Activated CD8-positive, alpha-beta T cell treated with anti-CD3 and anti-CD28 coated beads for 36 hours (primary cell): ENCODE data around the gene FGF3. TPM values are rescaled to one million over a fixed set of nuclear protein-coding genes. Genes with fewer than 3 reads are reported as not detected.

Experiments used
- ATAC-seq: fragments of 200-7000 bp; cut with Tn5 transposase; one replicate; pipeline ENCODE4 v1.10.0; 2021; ENCODE audit warnings: mild to moderate bottlenecking, moderate library complexity
- CTCF ChIA-PET: fragments of 350-600 bp; sonication (Branson Sonifier 250); formaldehyde crosslinking; loops from one replicate; lab custom pipeline; 2021; ENCODE audit warnings: antibody characterized with exemption; lab: Charles Lee
- POLR2A ChIA-PET: fragments of 350-600 bp; sonication (Branson Sonifier 250); formaldehyde crosslinking; loops from one replicate; lab custom pipeline; 2021; ENCODE audit warnings: antibody characterized with exemption; lab: Charles Lee
- DNase-seq: peaks from one replicate; pipeline ENCODE4 v3.0.0-alpha.2; 2020
- H3K27ac Mint-ChIP-seq: one replicate; pipeline ENCODE4 v1.8.0; 2021; ENCODE audit warnings: mild to moderate bottlenecking, mixed read lengths
- H3K27me3 Mint-ChIP-seq: one replicate; pipeline ENCODE4 v1.8.0; 2021; ENCODE audit warnings: mixed read lengths
- H3K36me3 Mint-ChIP-seq: one replicate; pipeline ENCODE4 v1.8.0; 2021; ENCODE audit warnings: low read depth, mixed read lengths
- H3K4me1 Mint-ChIP-seq: one replicate; pipeline ENCODE4 v1.8.0; 2021; ENCODE audit warnings: low read depth, mixed read lengths
- H3K4me3 Mint-ChIP-seq: one replicate; pipeline ENCODE4 v1.8.0; 2021; ENCODE audit warnings: mild to moderate bottlenecking, moderate library complexity, mixed read lengths
- H3K9me3 Mint-ChIP-seq: one replicate; pipeline ENCODE4 v1.8.0; 2021; ENCODE audit warnings: mixed read lengths
- intact Hi-C: fragments of 100-400 bp; cut with micrococcal nuclease; formaldehyde crosslinking; loops from one replicate; pipeline ENCODE4 v1.10.0; 2022
- total RNA-seq, 2 experiments: library from RNA; stranded (reverse); gene quantifications; one replicate each; pipeline ENCODE4 v1.2.3, GENCODE V29; 2021
- TF ChIP-seq, protein P1 (sequence below): fragments of 200-600 bp; IDR thresholded peaks from one replicate; pipeline ENCODE4 v1.8.0; 2022; ENCODE audit warnings: antibody characterized with exemption, mild to moderate bottlenecking

The FGF3 gene
- total RNA-seq, 2 experiments from 2014 or later: not detected

DNA sequence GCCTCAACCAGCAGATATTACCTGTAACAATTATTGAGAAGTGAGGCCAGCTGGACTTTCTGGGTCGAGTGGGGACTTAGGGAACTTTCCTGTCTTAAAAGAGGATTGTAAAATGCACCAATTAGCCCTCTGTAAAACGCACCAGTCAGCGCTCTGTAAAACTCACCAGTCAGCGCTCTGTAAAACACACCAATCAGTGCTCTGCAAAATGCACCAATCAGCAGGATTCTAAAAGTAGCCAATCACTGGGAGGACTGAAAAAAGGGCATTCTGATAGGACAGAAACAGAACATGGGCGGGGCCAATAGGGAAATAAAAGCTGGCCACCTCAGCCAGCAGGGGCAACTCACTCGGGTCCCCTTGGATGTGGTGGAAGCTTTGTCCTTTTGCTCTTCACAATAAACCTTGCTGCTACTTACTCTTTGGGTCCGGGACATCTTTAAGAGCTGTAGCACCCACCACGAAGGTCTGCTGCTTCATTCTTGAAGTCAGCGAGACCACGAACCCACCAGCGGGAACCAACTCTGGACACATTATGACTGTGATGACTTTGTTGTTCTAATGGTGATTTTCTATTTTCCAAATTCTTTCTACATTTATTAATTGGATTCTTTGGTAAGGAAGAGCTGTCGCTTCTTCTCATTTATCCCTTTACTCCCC lies 40.2 kb upstream of the FGF3 start:
- POLR2A ChIA-PET: interaction anchor here (0.7 kb wide), 1 partner anchor 17 kb away, joined by 4 read pairs; no protein-coding TSS in a partner anchor
- CTCF ChIA-PET: no interaction called here
- Mint-ChIP-seq H3K9me3 (no peaks in the 10 kb centered on the region), H3K27me3 (peaks cover 26% of the 10 kb centered on the region), H3K4me3 (no peak overlapping the region), H3K27ac (no peak overlapping the region), H3K36me3 (no peaks in the 10 kb centered on the region), H3K4me1 (no peaks in the 10 kb centered on the region)
- ATAC-seq (no peak), DNase-seq (no peak)
- TF ChIP-seq, protein P1, sequence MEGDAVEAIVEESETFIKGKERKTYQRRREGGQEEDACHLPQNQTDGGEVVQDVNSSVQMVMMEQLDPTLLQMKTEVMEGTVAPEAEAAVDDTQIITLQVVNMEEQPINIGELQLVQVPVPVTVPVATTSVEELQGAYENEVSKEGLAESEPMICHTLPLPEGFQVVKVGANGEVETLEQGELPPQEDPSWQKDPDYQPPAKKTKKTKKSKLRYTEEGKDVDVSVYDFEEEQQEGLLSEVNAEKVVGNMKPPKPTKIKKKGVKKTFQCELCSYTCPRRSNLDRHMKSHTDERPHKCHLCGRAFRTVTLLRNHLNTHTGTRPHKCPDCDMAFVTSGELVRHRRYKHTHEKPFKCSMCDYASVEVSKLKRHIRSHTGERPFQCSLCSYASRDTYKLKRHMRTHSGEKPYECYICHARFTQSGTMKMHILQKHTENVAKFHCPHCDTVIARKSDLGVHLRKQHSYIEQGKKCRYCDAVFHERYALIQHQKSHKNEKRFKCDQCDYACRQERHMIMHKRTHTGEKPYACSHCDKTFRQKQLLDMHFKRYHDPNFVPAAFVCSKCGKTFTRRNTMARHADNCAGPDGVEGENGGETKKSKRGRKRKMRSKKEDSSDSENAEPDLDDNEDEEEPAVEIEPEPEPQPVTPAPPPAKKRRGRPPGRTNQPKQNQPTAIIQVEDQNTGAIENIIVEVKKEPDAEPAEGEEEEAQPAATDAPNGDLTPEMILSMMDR: no peak
- intact Hi-C loops: no loop called here

DNA sequence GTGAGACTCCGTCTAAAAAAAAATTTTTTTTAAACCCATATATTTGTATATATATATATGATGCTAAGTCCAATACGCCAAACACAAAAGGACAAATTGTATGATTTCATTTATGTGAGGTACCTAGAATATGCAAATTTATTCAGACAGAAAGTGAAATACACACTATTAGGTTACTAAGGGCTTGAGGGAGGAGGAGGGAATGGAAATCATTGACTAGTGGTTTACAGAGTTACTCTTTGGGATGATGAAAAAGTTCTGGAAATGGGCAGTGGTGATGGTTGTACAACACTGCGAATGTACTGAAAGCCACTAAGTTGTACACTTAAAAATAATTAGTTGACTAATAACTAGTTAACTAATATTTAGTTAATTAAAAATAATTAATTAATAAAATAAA lies 36.2 kb upstream of the FGF3 start:
- intact Hi-C loops: no loop called here
- DNase-seq (no peak), ATAC-seq (no peak)
- ChIA-PET CTCF (no interaction called here), POLR2A (no interaction called here)
- H3K4me3 Mint-ChIP-seq: no peak overlapping the region
- no peaks in the 10 kb centered on the region for H3K9me3 Mint-ChIP-seq
- no peaks in the 10 kb centered on the region for H3K36me3 Mint-ChIP-seq
- TF ChIP-seq, protein P1: no peak
- H3K4me1 Mint-ChIP-seq: no peaks in the 10 kb centered on the region
- peaks cover 33% of the 10 kb centered on the region for H3K27me3 Mint-ChIP-seq
- no peak overlapping the region for H3K27ac Mint-ChIP-seq

DNA sequence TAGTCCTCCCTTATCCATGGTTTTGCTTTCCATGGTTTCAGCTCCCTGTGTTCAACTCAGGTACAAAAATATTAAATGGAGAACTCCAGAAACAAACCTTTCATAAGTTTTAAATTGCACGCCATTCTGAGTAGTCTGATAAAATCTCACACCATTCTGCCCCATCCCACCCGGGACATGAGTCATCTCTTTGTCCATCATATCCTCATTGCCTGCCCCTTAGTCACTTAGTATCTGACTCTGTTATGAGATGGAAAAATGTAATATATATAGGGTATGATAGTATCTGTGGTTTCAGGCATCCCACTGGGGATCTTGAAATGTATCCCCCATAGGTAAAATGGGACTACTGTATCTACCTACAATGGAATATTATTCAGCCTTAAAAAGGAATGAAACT lies 35.5 kb upstream of the FGF3 start:
- Mint-ChIP-seq H3K27me3 (peaks cover 28% of the 10 kb centered on the region), H3K27ac (no peak overlapping the region), H3K36me3 (no peaks in the 10 kb centered on the region), H3K4me3 (no peak overlapping the region), H3K9me3 (no peaks in the 10 kb centered on the region), H3K4me1 (no peaks in the 10 kb centered on the region)
- POLR2A ChIA-PET: no interaction called here
- CTCF ChIA-PET: no interaction called here
- intact Hi-C loops: no loop called here
- ATAC-seq (no peak), DNase-seq (no peak)
- TF ChIP-seq, protein P1: no peak

DNA sequence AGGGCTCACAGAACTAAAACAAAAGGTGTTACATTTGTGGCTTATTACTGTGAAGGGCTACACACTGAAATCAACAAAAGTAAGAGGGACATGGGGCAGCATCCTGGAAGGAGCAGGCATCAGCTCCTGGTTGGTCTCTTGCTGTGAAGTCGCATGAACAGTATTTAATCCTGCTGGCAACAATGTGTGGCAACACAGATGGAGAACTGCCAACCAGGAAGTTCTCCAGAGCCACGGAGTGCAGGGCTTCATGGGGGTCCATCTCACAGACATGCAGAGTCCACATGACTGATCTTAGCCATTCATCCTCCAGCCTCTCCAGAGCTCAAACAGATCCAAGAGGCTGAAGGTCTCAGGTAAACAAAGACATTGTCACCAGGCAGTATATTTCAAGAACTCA lies 32.8 kb upstream of the FGF3 start:
- peaks cover 2% of the 10 kb centered on the region for H3K9me3 Mint-ChIP-seq
- CTCF ChIA-PET: no interaction called here
- intact Hi-C loops: no loop called here

DNA sequence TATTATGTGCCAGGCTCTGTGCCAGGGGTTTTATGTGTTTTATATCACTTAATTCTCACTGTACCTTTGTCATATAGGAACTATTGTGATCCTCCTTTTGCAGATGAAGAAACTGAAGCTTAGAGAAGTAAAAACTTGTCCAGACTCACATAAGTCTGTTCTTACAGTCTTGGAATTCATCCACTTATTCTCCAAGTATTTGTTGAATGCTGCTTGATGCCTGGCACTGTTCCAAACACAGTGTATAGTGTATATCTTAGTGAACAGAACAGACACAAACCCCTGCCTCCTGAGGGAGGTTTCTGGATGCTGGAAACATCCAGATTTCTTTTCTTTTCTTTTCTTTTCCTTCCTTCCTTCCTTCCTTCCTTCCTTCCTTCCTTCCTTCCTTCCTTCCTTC lies 29.0 kb upstream of the FGF3 start:
- TF ChIP-seq, protein P1: no peak
- intact Hi-C loops: no loop called here
- ATAC-seq: no peak
- Mint-ChIP-seq H3K27ac (no peak overlapping the region), H3K36me3 (no peaks in the 10 kb centered on the region), H3K9me3 (peaks cover 2% of the 10 kb centered on the region), H3K27me3 (peaks cover 17% of the 10 kb centered on the region), H3K4me1 (no peaks in the 10 kb centered on the region), H3K4me3 (no peak overlapping the region)
- no peak for DNase-seq
- CTCF ChIA-PET: interaction anchor here (1.0 kb wide), 1 partner anchor 8 kb away, joined by 3 read pairs; no protein-coding TSS in a partner anchor
- POLR2A ChIA-PET: interaction anchor here (0.7 kb wide), 1 partner anchor 345 kb away, joined by 3 read pairs; no protein-coding TSS in a partner anchor

More for the DNA sequence above, 32.8 kb upstream of the FGF3 start:
- TF ChIP-seq, protein P1: no peak
- POLR2A ChIA-PET: no interaction called here
- peaks cover 20% of the 10 kb centered on the region for H3K27me3 Mint-ChIP-seq
- H3K4me3 Mint-ChIP-seq: no peak overlapping the region
- H3K36me3 Mint-ChIP-seq: no peaks in the 10 kb centered on the region
- no peaks in the 10 kb centered on the region for H3K4me1 Mint-ChIP-seq
- DNase-seq (no peak), ATAC-seq (no peak)
- H3K27ac Mint-ChIP-seq: no peak overlapping the region
